ENCODE results near the gene KRTAP12-2. TPM values are rescaled to one million over a fixed set of nuclear protein-coding genes. Genes with fewer than 3 reads are reported as not detected.
A peak's percentile ranks its signal among the peaks of the same experiment; 100 is the strongest.

KRTAP12-2 gene
- total RNA-seq, 1 experiment from 2014 or later: not detected

DNA sequence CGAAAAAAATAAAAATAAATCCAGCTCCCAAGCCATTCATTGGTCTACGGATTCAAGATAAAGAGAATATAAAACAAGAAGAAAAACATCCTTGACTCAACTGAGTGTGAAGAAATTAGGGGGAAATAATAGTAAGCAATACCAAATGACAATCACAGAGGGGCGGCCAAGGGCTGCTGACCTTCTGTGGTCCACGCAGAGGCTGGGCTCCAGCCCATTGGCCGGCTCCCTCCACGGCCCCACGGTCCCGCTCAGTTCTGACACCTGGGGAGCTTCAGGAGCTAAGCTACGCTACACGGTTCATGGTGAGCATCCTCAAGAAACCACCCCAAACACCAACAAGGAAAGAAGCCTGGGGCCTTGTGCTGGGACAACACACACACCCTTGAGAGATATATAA lies 29.8 kb upstream of the KRTAP12-2 start (continued):
- TF ChIP-seq, protein P1, sequence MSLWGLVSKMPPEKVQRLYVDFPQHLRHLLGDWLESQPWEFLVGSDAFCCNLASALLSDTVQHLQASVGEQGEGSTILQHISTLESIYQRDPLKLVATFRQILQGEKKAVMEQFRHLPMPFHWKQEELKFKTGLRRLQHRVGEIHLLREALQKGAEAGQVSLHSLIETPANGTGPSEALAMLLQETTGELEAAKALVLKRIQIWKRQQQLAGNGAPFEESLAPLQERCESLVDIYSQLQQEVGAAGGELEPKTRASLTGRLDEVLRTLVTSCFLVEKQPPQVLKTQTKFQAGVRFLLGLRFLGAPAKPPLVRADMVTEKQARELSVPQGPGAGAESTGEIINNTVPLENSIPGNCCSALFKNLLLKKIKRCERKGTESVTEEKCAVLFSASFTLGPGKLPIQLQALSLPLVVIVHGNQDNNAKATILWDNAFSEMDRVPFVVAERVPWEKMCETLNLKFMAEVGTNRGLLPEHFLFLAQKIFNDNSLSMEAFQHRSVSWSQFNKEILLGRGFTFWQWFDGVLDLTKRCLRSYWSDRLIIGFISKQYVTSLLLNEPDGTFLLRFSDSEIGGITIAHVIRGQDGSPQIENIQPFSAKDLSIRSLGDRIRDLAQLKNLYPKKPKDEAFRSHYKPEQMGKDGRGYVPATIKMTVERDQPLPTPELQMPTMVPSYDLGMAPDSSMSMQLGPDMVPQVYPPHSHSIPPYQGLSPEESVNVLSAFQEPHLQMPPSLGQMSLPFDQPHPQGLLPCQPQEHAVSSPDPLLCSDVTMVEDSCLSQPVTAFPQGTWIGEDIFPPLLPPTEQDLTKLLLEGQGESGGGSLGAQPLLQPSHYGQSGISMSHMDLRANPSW (CRISPR knock-in tag; conservative IDR thresholded peaks at IDR 0.05; ENCODE audit: low read depth): no peak
- TF ChIP-seq NFATC4 (CRISPR knock-in tag; IDR thresholded peaks at IDR 0.05) (no peak), ESRRA (CRISPR knock-in tag; IDR thresholded peaks at IDR 0.05; ENCODE audit: borderline replicate concordance) (no peak), MXD4 (CRISPR knock-in tag; IDR thresholded peaks at IDR 0.05; ENCODE audit: borderline replicate concordance) (no peak), SMAD4 (CRISPR knock-in tag; IDR thresholded peaks at IDR 0.05) (no peak)
- TF ChIP-seq, protein P2, sequence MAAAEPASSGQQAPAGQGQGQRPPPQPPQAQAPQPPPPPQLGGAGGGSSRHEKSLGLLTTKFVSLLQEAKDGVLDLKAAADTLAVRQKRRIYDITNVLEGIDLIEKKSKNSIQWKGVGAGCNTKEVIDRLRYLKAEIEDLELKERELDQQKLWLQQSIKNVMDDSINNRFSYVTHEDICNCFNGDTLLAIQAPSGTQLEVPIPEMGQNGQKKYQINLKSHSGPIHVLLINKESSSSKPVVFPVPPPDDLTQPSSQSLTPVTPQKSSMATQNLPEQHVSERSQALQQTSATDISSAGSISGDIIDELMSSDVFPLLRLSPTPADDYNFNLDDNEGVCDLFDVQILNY (CRISPR knock-in tag; IDR thresholded peaks at IDR 0.05): no peak

DNA sequence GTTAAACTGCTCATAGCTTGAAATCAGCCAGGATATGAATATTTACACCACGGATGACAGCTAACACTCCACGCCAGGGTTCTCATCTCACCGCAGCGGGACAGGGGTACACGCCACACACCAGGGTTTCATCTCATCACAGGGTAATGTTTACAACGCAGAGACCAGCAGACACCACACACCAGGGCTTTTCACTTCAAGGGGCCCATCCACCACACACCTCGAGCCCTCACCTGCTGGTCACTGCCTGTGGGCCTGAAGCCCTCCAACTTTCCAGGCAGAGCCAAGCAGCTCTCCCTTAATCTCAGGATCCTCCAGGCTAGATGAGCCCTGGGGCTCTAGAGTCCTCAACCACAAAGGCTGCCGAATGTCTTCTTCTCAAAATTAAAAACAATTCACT lies 28.9 kb upstream of the KRTAP12-2 start:
- Mint-ChIP-seq H3K4me1 (peaks cover 53% of the 10 kb centered on the region), H3K4me3 (no peak overlapping the region), H3K27ac (0 out of 2 replicates have a peak overlapping the region, but pooled peaks have one; percentile 20), H3K36me3 (peaks cover 20% of the 10 kb centered on the region), H3K27me3 (ENCODE audit: low read depth) (peaks cover 4% of the 10 kb centered on the region), H3K9me3 (peaks cover 22% of the 10 kb centered on the region)
- TF ChIP-seq MXD4 (CRISPR knock-in tag; IDR thresholded peaks at IDR 0.05; ENCODE audit: borderline replicate concordance): no peak
- TF ChIP-seq, protein P3, sequence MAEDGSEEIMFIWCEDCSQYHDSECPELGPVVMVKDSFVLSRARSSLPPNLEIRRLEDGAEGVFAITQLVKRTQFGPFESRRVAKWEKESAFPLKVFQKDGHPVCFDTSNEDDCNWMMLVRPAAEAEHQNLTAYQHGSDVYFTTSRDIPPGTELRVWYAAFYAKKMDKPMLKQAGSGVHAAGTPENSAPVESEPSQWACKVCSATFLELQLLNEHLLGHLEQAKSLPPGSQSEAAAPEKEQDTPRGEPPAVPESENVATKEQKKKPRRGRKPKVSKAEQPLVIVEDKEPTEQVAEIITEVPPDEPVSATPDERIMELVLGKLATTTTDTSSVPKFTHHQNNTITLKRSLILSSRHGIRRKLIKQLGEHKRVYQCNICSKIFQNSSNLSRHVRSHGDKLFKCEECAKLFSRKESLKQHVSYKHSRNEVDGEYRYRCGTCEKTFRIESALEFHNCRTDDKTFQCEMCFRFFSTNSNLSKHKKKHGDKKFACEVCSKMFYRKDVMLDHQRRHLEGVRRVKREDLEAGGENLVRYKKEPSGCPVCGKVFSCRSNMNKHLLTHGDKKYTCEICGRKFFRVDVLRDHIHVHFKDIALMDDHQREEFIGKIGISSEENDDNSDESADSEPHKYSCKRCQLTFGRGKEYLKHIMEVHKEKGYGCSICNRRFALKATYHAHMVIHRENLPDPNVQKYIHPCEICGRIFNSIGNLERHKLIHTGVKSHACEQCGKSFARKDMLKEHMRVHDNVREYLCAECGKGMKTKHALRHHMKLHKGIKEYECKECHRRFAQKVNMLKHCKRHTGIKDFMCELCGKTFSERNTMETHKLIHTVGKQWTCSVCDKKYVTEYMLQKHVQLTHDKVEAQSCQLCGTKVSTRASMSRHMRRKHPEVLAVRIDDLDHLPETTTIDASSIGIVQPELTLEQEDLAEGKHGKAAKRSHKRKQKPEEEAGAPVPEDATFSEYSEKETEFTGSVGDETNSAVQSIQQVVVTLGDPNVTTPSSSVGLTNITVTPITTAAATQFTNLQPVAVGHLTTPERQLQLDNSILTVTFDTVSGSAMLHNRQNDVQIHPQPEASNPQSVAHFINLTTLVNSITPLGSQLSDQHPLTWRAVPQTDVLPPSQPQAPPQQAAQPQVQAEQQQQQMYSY (CRISPR knock-in tag; IDR thresholded peaks at IDR 0.05): peak; percentile 46; the same call in 1 of the 2 replicates
- ATAC-seq: no peak
- DNase-seq (ENCODE audit: low spot score): no peak
- ChIA-PET CTCF (no interaction called here), POLR2A (interaction anchor here (1.4 kb wide), 1 partner anchor 9 kb away, joined by 3 read pairs; no protein-coding TSS in a partner anchor)

DNA sequence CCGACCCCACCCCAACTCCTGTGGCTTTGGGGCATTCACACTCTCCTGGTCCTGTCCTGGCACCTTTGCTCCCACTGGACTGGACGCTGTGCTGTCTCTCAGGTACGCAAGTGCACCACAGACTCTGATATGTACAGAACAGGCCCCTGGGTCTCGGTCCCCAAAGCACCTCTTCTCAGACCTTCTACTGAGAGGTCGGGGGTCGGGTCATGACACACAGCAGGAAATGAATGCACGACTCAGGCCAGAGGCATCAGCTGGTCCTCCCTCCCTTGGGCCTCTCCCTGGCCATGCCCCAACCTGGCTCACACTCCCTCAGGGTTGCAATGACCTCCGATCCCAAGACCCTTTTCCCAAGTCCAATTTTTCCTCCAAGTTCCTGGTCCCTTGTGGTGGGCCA lies 28.5 kb upstream of the KRTAP12-2 start:
- H3K4me3 Mint-ChIP-seq: no peak overlapping the region
- peaks cover 22% of the 10 kb centered on the region for H3K9me3 Mint-ChIP-seq
- ChIA-PET POLR2A (no interaction called here), CTCF (no interaction called here)
- no peak for DNase-seq (ENCODE audit: low spot score)
- H3K4me1 Mint-ChIP-seq: peaks cover 50% of the 10 kb centered on the region
- H3K36me3 Mint-ChIP-seq: peaks cover 20% of the 10 kb centered on the region
- H3K27me3 Mint-ChIP-seq (ENCODE audit: low read depth): peaks cover 4% of the 10 kb centered on the region
- H3K27ac Mint-ChIP-seq: no peak overlapping the region
- no peak for TF ChIP-seq TEAD1 (CRISPR knock-in tag; IDR thresholded peaks at IDR 0.05)
- TF ChIP-seq RORB (CRISPR knock-in tag; IDR thresholded peaks at IDR 0.05): no peak
- TF ChIP-seq, protein P3 (CRISPR knock-in tag; IDR thresholded peaks at IDR 0.05): no peak
- no peak for TF ChIP-seq ESRRA (CRISPR knock-in tag; IDR thresholded peaks at IDR 0.05; ENCODE audit: borderline replicate concordance)
- no peak for TF ChIP-seq NFE2L1 (CRISPR knock-in tag; IDR thresholded peaks at IDR 0.05)
- no peak for TF ChIP-seq ZNF317 (CRISPR knock-in tag; IDR thresholded peaks at IDR 0.05; ENCODE audit: borderline replicate concordance, low read depth)
- no peak for ATAC-seq
